Mucosa of stomach (tissue), 1 donor: ENCODE results near the gene ICAM3.

ENCODE experiments used
- H3K27me3 ChIP-seq: one replicate; pipeline ENCODE4 v1.7.0; 2013; ENCODE audit warnings: mild to moderate bottlenecking, low read length; ENCODE audit not compliant: control insufficient read depth, insufficient read depth
- H3K36me3 ChIP-seq: one replicate; pipeline ENCODE4 v1.7.0; 2013; ENCODE audit warnings: low read length; ENCODE audit not compliant: control insufficient read depth, insufficient read depth
- H3K4me1 ChIP-seq: one replicate; pipeline ENCODE4 v1.7.0; 2013; ENCODE audit warnings: mild to moderate bottlenecking, low read length; ENCODE audit not compliant: control insufficient read depth, insufficient read depth
- H3K4me3 ChIP-seq: one replicate; pipeline ENCODE4 v1.7.0; 2013; ENCODE audit warnings: low read length
- H3K9ac ChIP-seq: one replicate; pipeline ENCODE4 v1.7.0; 2013; ENCODE audit warnings: mild to moderate bottlenecking, low read length, moderate library complexity
- H3K9me3 ChIP-seq: one replicate; pipeline ENCODE4 v1.7.0; 2013; ENCODE audit warnings: mild to moderate bottlenecking, low read length, moderate library complexity; ENCODE audit not compliant: control insufficient read depth
- donor health status: Pancreatic carcinoma.

Gene ICAM3

DNA sequence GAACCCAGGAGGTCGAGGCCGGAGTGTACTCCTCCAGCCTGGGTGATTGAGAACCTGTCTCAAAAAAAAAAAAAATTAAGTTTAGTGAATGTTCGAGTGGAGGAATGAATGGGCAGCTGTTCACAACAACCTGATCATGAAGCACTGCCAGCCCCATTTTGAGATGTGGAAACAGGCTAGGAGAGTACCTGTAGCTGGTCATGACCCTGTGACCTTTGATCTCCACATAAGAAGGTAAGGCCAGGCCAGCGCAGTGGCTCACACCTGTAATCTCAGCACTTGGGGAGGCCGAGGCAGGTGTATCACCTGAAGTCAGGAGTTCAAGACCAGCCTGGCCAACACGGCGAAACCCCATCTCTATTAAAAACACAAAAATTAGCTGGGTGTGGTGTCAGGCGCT, 13.7 kb downstream of the ICAM3 start:
- H3K9ac ChIP-seq = no peak overlapping the region
- no peaks in the 10 kb centered on the region for H3K9me3 ChIP-seq
- peaks cover 8% of the 10 kb centered on the region for H3K4me1 ChIP-seq
- H3K4me3 ChIP-seq = no peak overlapping the region
- H3K27me3 ChIP-seq = no peaks in the 10 kb centered on the region
- H3K36me3 ChIP-seq = peaks cover 5% of the 10 kb centered on the region

DNA sequence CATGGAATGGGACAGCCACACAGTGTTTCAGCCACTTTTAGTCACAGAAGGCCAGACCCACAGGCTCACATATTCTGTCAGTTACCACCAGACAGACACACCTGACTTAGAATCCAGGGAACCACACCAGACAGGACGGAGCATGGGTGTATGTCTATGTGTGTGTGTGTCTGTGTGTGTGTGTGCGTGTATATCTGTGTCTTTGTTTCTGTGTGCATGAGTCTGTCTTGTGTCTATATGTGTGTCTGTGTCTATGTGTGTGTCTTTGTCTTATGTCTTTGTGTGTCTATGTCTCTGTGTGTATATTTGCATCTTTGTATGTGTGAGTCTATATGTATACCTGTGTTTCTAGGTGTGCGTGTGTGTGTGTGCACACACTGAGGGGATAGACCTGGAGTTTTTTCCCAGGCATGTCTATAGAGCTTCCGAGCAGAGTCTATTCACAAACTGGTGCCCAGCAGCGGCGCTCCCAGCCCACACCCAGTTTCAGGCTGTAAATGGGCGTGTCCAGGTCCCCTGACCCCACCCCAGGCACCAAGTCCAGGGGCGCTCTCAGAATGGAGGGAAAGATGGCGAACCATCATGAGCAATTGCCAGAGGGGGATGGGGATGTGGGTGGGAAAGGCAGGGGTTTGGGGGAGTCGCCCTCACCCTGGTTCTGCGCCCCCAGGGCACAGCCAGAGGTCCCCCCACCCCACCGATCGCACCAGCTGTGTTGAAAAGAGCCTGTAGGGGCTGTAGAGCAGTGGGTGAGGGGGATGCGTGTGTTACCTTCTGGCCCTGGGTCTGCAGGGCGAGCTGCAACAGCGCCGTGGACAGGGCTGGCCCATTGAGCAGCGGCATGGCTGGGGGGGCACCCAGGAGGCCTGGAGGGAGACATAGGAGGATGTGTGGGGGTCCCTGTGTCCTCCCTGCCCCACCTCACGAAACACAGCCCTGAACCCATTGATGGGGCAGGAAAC, 17.3 kb downstream of the ICAM3 start:
- Histone ChIP-seq H3K4me1 (peaks cover 8% of the 10 kb centered on the region), H3K9me3 (no peaks in the 10 kb centered on the region), H3K9ac (no peak overlapping the region), H3K27me3 (no peaks in the 10 kb centered on the region), H3K36me3 (peaks cover 6% of the 10 kb centered on the region), H3K4me3 (no peak overlapping the region)

DNA sequence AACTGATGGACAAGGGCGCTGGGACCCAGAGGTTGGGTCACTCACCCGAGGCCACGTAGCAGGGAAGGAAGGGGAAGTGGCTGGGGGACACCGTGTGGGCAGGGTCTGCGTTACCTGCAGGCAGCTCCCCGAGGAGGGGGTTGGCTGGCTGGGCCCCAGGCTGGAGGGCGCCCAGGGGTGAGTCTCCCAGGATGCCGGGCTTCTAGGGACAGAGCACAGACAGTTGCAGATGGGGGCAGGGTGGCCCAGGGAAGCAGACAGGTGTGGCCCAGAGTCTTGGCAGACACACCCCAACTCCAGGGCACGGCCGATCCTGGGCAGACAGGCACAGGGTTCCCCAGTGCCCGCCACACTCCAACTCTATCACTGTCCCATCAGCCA, 18.0 kb downstream of the ICAM3 start:
- H3K36me3 ChIP-seq = peaks cover 6% of the 10 kb centered on the region
- no peak overlapping the region for H3K4me3 ChIP-seq
- H3K27me3 ChIP-seq = no peaks in the 10 kb centered on the region
- H3K9ac ChIP-seq = no peak overlapping the region
- no peaks in the 10 kb centered on the region for H3K9me3 ChIP-seq
- H3K4me1 ChIP-seq = peaks cover 8% of the 10 kb centered on the region

DNA sequence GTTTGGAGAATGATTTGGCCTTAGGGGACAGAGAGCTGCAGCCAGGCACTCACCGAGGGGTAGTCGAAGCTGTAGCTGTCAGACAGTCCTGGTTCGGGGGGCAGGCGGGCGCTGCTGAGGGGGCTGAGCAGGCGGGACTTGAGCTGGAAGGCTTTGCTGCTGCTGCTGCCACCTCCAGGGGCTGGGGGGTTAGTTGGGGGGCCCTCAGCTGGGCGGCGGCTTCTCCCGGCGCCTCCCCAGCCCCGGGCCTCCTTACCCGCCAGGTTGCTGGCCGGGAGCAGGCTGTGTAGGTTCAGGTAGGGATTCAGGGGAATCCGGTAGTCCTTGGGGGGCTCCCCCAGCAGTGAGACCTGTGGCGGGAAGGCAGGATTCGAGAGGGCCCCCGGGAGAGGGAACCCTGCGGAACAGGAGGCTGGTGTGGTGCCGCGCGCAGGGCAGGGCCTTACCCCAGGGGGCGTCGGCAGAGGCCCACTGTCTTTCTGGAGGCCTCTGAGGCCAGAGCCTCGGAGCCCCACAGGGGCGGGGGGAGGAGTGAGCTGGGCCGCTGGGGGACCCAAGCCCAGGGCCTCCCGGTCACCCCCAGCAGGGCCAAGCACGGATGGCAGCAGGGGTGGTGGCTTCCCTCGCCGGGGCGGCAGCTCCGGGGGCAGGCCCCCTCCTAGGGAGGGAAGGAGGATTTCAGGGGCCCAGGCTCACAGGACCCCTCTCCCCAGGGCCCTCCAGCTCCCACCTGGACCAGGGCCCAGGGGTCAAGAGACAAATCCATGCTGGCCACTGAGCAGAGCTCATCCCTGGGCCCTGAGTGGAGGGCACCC, 18.6 kb downstream of the ICAM3 start:
- Histone ChIP-seq H3K36me3 (peaks cover 6% of the 10 kb centered on the region), H3K9ac (no peak overlapping the region), H3K4me3 (no peak overlapping the region), H3K27me3 (no peaks in the 10 kb centered on the region), H3K9me3 (no peaks in the 10 kb centered on the region), H3K4me1 (peaks cover 13% of the 10 kb centered on the region)

DNA sequence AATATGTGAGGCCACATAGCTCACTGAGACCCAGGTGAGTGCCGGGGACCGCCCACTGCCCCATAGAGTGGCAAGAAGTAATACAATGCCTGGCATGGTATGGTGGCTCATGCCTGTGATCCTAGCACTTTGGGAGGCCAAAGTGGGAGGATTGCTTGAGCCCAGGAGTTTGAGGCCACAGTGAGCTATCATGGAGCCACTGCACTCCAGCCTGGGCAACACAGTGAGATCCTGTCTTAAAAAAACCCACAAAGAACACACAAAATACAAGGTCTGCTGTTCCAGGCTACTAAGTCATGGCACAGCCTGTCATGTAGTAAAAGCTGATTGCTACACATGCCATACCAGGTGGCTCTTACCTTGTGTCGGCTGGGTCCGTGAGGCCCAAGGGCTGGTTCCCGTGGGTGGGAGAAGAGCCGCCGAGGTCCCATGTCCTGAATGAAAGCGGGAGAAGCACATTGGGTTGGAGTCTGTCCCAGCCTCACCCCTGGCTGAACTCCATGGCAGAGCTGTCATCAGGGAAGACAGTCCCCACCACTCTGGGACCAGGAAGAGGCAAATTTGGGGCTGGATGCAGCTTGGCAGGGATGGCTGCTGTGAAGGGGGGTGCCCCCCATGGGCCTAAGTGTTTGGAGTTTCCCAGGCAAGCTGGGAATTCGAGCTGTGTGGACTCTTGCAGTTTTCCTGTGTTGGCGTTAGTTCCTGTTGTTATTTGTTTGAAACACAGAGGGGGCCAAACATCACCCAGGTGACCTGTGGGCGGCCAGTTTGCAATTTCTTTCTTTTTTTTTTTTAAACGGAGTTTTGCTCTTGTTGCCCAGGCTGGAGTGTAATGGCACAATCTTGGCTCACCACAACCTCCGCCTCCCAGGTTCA, 20.4 kb downstream of the ICAM3 start:
- H3K4me3 ChIP-seq = no peak overlapping the region
- no peak overlapping the region for H3K9ac ChIP-seq
- H3K4me1 ChIP-seq = peaks cover 20% of the 10 kb centered on the region
- peaks cover 6% of the 10 kb centered on the region for H3K36me3 ChIP-seq
- H3K9me3 ChIP-seq = no peaks in the 10 kb centered on the region
- no peaks in the 10 kb centered on the region for H3K27me3 ChIP-seq

DNA sequence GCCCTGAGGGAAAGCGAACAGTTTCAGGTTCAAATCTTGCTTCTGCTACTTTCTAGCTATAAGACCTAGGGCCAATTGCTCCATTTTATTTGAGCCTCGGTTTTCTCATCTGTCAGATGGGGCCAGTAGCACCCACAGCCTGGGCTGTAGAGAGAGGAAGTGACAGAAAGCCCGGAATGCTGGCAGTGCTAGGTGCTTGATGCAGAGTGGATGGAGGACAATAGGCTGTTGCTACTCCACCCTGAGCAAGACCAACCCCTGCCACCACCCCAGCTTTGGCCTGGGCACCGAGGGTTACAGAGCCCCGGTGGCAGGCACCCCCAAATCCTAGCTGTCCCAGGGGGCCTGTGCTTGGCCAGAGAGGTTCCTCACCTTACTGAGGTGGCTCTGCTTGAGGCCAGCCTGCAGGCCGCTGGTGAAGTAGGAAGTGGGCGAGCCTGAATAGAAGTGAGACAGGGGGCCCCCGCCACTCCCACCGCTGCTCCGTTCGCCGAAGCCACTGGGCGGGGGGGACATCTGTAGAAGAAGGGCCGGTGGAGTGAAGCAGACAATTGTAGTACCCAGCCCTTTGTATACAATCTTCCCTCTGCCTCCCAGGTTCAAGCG, 21.5 kb downstream of the ICAM3 start:
- H3K36me3 ChIP-seq = peaks cover 6% of the 10 kb centered on the region

DNA sequence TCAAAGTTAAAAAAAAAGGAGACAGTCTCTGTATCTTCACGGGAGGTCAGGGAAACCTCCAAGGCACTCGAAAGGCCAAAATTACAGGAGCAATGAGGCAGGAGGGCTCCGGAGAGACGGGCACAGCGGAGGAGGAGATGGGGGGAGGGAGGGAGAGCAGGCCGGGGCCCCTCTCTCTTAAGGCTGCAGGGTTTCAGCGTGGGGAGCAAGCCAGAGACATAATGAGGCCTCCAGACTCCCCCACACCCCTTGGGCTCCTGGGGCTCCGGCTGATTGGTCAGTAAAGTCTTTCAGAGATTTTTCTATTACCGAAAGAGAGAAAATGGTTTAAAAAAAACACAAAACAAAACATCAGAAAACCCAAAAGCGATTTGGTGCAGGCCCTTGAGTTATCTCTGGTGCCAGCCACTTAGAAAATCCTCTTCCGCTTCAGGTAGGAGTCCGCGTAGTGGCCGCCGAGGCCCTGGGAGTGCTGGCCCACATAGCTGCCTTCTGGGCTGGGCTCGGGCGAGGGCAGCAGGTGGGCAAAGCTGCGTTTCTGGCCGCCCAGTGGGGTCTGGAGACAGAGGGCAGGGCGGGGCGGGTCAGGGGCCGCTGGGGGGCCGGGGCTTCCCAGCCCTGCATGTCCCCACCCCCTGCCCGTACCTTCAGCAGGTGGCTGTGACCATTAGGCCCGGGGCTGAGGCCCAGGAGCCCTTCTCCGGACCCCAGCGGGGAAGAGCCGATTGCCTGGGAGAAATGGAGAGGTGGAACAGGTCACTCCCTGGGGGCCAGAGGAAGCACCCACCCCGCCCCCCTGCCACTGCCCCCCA, 22.2 kb downstream of the ICAM3 start:
- Histone ChIP-seq H3K4me3 (no peak overlapping the region), H3K4me1 (peaks cover 17% of the 10 kb centered on the region), H3K9me3 (no peaks in the 10 kb centered on the region), H3K36me3 (peaks cover 6% of the 10 kb centered on the region), H3K9ac (no peak overlapping the region), H3K27me3 (no peaks in the 10 kb centered on the region)

More for the DNA sequence above, 21.5 kb downstream of the ICAM3 start:
- no peaks in the 10 kb centered on the region for H3K9me3 ChIP-seq
- H3K4me1 ChIP-seq = peaks cover 20% of the 10 kb centered on the region
- no peak overlapping the region for H3K9ac ChIP-seq
- no peaks in the 10 kb centered on the region for H3K27me3 ChIP-seq
- H3K4me3 ChIP-seq = no peak overlapping the region

DNA sequence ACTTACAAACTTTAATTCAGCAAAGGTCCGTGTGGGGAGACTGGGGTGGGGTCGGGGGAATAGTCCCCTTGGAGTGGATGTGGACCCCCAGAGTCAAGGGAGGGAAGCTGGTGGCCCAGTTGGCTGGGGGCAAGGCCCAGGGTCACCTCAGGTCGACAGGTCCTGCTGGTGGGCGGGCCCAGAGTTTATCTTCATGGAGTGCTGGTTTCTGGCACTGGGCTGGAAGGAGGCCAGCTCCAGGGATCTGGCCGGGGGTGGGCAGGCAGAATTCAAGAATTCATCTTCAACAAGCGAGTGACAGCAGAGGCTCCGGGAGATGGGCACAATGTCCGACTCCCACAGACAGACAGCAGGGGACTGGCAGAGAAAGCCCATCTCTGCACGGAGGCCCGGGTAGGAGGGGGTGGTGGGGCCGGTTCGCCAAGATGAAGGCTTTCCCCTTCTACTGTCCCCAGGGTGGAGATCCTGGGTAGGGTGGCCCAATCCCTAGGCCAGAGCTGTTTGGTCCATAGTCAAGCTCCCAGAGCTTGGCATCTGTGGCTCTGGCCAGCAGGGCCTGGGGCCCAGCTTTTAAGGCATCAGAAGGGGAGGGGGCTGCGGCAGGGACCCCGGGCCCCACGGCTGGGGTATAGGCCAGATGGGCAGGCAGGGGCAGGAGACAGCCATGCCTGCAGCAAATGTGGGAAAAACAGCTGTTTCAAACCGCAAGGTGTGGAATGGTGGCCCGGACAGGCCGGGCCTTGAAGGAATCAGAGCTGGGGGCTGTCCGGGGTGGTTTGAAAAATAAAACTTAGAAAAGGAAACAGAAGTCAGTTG, 23.0 kb downstream of the ICAM3 start:
- H3K4me1 ChIP-seq = peaks cover 12% of the 10 kb centered on the region
- no peak overlapping the region for H3K4me3 ChIP-seq
- H3K36me3 ChIP-seq = peaks cover 6% of the 10 kb centered on the region
- H3K9me3 ChIP-seq = no peaks in the 10 kb centered on the region
- H3K27me3 ChIP-seq = no peaks in the 10 kb centered on the region
- H3K9ac ChIP-seq = peak overlapping the region; percentile 61

DNA sequence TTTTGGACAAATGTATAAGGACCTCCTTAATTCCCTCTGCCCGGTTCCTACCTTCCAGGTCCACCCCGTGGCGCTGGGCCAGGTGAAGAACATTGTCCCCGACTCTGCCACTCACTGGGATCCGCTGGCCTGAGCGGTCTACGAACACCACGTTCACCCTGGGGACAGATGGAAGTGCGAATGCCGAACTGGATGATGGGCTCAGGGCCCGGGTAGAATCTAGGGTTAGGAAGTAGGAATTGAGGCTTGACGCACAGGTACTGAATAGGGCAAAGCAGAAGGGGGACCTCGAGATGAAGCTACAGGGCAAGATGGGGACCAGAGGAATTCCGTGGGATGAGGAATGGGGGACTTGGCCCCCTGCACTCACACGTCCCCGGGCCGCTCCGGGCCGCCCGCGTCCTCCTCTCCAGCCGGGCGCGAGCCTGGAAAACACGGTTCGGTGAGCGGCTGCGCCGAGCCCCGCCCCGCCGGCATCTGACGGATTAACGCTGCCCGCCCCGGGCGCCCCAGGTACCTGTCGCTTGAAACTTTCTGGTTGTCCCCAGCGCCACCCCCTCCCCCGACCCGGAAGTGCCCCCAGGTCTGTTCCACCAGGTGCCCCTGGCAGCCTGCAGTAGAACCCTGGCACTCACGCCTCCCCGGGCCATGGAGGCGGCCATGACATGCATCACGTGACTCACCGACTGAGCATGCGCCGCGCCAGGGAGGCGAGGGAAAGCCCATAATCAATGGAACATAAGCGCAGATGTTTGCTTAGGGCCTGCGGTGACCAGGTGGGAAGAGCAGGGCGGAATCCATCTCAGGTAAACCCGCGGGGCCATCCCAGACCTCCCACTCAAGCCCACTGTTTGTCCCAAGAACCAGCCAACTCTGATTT, 23.8 kb downstream of the ICAM3 start, which contains the start of gene FDX2:
FDX2 (minus strand) TSS at position 681 of the 880 bp plus-strand sequence; CDS start at position 662, 19 bp downstream.
- H3K9me3 ChIP-seq = no peaks in the 10 kb centered on the region
- H3K36me3 ChIP-seq = peaks cover 6% of the 10 kb centered on the region
- peak within 1 kb of the TSS; percentile 84 for H3K4me3 ChIP-seq
- H3K4me1 ChIP-seq = peaks cover 12% of the 10 kb centered on the region
- H3K27me3 ChIP-seq = no peaks in the 10 kb centered on the region
- peak within 1 kb of the TSS; percentile 61 for H3K9ac ChIP-seq
